Activated naive CD8-positive, alpha-beta T cell treated with anti-CD3 and anti-CD28 coated beads, Interleukin-2, amount 50 U/mL, for 24 hours (primary cell): ENCODE measurements around the gene ACTA1.

Source experiments
- ATAC-seq: fragments of 150-1000 bp; cut with Tn5 transposase; one replicate; pipeline ENCODE4 v1.10.0; 2021
- DNase-seq: peaks from one replicate; pipeline ENCODE4 v3.0.0; 2021
- H3K27ac Mint-ChIP-seq: one replicate; pipeline ENCODE4 v1.8.0; 2021; ENCODE audit warnings: mild to moderate bottlenecking, mixed read lengths
- H3K27me3 Mint-ChIP-seq: one replicate; pipeline ENCODE4 v1.8.0; 2021; ENCODE audit warnings: mixed read lengths
- H3K36me3 Mint-ChIP-seq: one replicate; pipeline ENCODE4 v1.8.0; 2021; ENCODE audit warnings: low read depth, mixed read lengths
- H3K4me1 Mint-ChIP-seq: one replicate; pipeline ENCODE4 v1.8.0; 2021; ENCODE audit warnings: mixed read lengths
- H3K4me3 Mint-ChIP-seq: one replicate; pipeline ENCODE4 v1.8.0; 2021; ENCODE audit warnings: mild to moderate bottlenecking, moderate library complexity, mixed read lengths
- H3K9me3 Mint-ChIP-seq: one replicate; pipeline ENCODE4 v1.8.0; 2021; ENCODE audit warnings: mixed read lengths

ACTA1 gene

DNA sequence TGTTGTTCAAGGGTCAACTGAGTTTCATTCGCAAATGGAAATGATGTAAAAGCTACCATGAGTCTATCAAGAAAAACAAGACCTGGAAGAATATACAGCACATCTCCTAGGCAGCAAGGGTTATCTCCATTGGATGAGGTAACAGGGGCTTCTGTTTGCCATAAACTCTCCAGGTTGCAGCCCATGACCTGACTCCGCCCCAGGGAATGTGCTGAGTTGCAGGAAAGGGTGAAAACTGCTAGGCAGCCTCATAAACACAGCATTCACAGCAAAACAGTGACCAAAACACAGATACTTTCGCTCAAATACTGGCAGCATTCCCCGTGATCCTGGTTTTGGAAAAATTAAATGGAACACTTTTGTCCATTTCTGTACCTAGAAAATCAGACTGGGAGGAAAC, 20.2 kb upstream of the ACTA1 start:
- Mint-ChIP-seq H3K27ac (no peak overlapping the region), H3K9me3 (no peaks in the 10 kb centered on the region), H3K4me1 (no peaks in the 10 kb centered on the region), H3K4me3 (no peak overlapping the region), H3K36me3 (peaks cover 41% of the 10 kb centered on the region), H3K27me3 (no peaks in the 10 kb centered on the region)
- ATAC-seq (no peak), DNase-seq (no peak)

GRCh38 chr1:229452956-229453801, 19.3 kb upstream of the ACTA1 start:
- H3K9me3 Mint-ChIP-seq = no peaks in the 10 kb centered on the region
- H3K36me3 Mint-ChIP-seq = peaks cover 45% of the 10 kb centered on the region
- no peaks in the 10 kb centered on the region for H3K27me3 Mint-ChIP-seq
- no peaks in the 10 kb centered on the region for H3K4me1 Mint-ChIP-seq
- H3K4me3 Mint-ChIP-seq = no peak overlapping the region
- ATAC-seq (no peak), DNase-seq (no peak)
- no peak overlapping the region for H3K27ac Mint-ChIP-seq

- no peak for DNase-seq
- H3K27me3 Mint-ChIP-seq = no peaks in the 10 kb centered on the region
- H3K4me1 Mint-ChIP-seq = no peaks in the 10 kb centered on the region
- no peak overlapping the region for H3K27ac Mint-ChIP-seq
- no peak overlapping the region for H3K4me3 Mint-ChIP-seq
- no peaks in the 10 kb centered on the region for H3K9me3 Mint-ChIP-seq
- H3K36me3 Mint-ChIP-seq = peaks cover 54% of the 10 kb centered on the region
- peak; percentile 46 for ATAC-seq
Observed at GRCh38 chr1:229448845-229449244, 15.0 kb upstream of the ACTA1 start.

- no peak for ATAC-seq
- no peak for DNase-seq
- Mint-ChIP-seq H3K9me3 (no peaks in the 10 kb centered on the region), H3K4me3 (no peak overlapping the region), H3K36me3 (peaks cover 54% of the 10 kb centered on the region), H3K4me1 (no peaks in the 10 kb centered on the region), H3K27me3 (no peaks in the 10 kb centered on the region), H3K27ac (no peak overlapping the region)
Observed at GRCh38 chr1:229448354-229448753, 14.5 kb upstream of the ACTA1 start.

GRCh38 chr1:229447809-229448252, 13.9 kb upstream of the ACTA1 start:
- H3K9me3 Mint-ChIP-seq = no peaks in the 10 kb centered on the region
- H3K4me3 Mint-ChIP-seq = no peak overlapping the region
- ATAC-seq = no peak
- H3K36me3 Mint-ChIP-seq = peaks cover 54% of the 10 kb centered on the region
- no peaks in the 10 kb centered on the region for H3K4me1 Mint-ChIP-seq
- no peak for DNase-seq
- H3K27ac Mint-ChIP-seq = no peak overlapping the region
- H3K27me3 Mint-ChIP-seq = no peaks in the 10 kb centered on the region

GRCh38 chr1:229445828-229446227, 11.9 kb upstream of the ACTA1 start:
- ATAC-seq (no peak), DNase-seq (no peak)
- peaks cover 16% of the 10 kb centered on the region for H3K4me1 Mint-ChIP-seq
- no peak overlapping the region for H3K4me3 Mint-ChIP-seq
- no peaks in the 10 kb centered on the region for H3K27me3 Mint-ChIP-seq
- no peaks in the 10 kb centered on the region for H3K9me3 Mint-ChIP-seq
- no peak overlapping the region for H3K27ac Mint-ChIP-seq
- H3K36me3 Mint-ChIP-seq = peaks cover 52% of the 10 kb centered on the region

DNA sequence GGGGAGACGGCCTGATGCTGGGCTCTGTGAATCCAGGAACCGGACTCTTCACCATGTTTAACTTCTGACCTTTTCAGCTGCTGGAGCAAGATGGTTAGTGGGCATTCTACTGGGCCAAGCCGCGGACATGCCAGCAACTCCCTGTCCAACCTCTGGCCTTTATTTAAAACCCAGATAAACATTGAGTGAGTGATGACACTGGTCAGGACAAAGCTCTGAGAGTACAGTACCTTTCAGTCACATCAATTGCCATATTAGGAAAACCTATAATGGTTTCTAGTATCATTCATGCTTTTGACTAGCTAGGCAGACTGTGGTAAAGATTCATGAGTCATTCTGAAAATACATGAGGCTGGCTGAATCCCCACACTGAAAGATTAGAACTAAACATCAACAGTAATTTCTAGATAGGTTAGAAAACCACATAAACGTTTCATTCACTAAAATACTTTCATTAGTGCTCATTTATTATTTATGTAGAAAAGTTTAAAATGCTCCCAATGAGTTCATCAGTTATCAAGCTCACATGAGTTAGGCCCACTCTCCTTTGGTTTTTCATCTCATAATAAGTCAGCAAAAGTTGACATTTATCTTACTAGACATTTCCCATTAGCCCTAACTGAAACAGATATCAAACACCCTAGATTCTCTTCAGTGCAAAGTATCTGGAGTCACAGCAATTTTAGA, 7.1 kb upstream of the ACTA1 start:
- peak overlapping the region; percentile 85 for H3K27ac Mint-ChIP-seq
- ATAC-seq (peak; percentile 92), DNase-seq (no peak)
- no peaks in the 10 kb centered on the region for H3K9me3 Mint-ChIP-seq
- H3K36me3 Mint-ChIP-seq = peaks cover 56% of the 10 kb centered on the region
- peaks cover 7% of the 10 kb centered on the region for H3K27me3 Mint-ChIP-seq
- H3K4me1 Mint-ChIP-seq = peaks cover 35% of the 10 kb centered on the region
- H3K4me3 Mint-ChIP-seq = peak overlapping the region; percentile 33

- Mint-ChIP-seq H3K27ac (no peak overlapping the region), H3K27me3 (peaks cover 26% of the 10 kb centered on the region)
Observed at GRCh38 chr1:229438021-229438420, 4.1 kb upstream of the ACTA1 start.

DNA sequence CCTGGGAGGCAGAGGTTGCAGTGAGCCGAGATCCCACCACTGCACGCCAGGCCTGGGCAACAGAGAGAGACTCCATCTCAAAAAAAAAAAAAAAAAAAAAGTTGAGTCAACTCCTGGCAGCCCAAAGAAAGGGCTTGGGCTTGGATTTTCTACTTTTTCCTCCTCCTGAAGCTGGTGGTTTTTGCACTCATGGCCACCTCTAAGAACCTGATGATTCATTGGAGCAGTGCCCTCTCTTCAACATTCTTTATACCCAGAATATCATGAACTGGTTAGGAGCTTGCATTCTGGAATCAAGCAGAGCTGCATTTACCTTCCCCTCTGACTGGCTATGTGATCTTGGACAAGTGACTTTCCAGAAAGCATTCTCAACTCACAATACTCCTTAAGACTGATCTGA, 3.5 kb upstream of the ACTA1 start:
- DNase-seq = no peak
- peaks cover 31% of the 10 kb centered on the region for H3K27me3 Mint-ChIP-seq
- no peak overlapping the region for H3K27ac Mint-ChIP-seq
- no peaks in the 10 kb centered on the region for H3K9me3 Mint-ChIP-seq
- H3K4me3 Mint-ChIP-seq = no peak overlapping the region
- no peak for ATAC-seq
- H3K4me1 Mint-ChIP-seq = peaks cover 37% of the 10 kb centered on the region
- H3K36me3 Mint-ChIP-seq = peaks cover 38% of the 10 kb centered on the region

More at GRCh38 chr1:229438021-229438420, 4.1 kb upstream of the ACTA1 start:
- Mint-ChIP-seq H3K9me3 (no peaks in the 10 kb centered on the region), H3K4me1 (peaks cover 36% of the 10 kb centered on the region), H3K36me3 (peaks cover 38% of the 10 kb centered on the region), H3K4me3 (no peak overlapping the region)
- no peak for DNase-seq
- no peak for ATAC-seq

DNA sequence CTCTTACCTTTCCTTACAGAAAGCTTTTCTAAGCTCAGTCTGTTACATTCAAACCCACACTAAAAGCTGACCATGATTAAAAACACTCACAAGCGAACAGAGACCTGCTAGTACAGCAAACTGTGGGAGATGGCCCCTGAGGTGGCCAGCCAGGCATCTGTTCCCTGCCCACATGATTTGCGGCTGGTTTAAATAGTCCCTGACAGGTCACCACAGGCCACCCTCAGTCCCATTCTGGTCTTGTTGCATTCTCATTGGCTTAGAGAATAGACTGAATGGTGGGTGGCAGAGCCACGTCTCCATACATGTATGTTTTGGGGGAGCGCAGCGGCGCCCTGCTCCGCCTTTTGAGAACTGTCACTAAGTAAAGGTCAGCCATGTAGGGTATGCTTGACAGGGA, 2.3 kb upstream of the ACTA1 start:
- Mint-ChIP-seq H3K9me3 (no peaks in the 10 kb centered on the region), H3K36me3 (peaks cover 29% of the 10 kb centered on the region), H3K27ac (no peak overlapping the region), H3K4me3 (no peak overlapping the region), H3K27me3 (peaks cover 43% of the 10 kb centered on the region), H3K4me1 (peaks cover 32% of the 10 kb centered on the region)
- no peak for ATAC-seq
- no peak for DNase-seq

DNA sequence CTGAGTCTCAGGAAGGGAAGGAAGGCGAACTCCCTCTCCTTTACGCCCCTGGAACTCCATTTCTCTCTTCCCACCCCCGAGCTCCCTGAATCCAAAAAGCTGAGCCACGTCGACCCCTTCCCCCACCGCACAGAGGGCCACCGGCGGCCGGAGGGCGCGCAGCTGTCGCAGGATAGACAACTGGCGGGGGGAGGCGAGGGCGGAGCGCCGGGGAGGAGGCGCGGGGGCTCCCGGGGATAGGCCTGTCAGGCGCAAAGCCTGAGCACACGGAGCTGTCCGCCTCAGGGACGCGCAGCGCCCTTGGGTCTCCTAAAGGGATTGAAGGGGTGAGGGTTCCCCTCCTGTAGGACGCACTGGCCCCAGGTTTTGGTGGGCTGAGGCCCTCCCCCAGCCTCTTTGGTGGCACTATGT, 752 bp upstream of the ACTA1 start:
- peaks cover 57% of the 10 kb centered on the region for H3K27me3 Mint-ChIP-seq
- no peaks in the 10 kb centered on the region for H3K9me3 Mint-ChIP-seq
- no peak overlapping the region for H3K27ac Mint-ChIP-seq
- H3K36me3 Mint-ChIP-seq = peaks cover 18% of the 10 kb centered on the region
- no peak overlapping the region for H3K4me3 Mint-ChIP-seq
- no peak for DNase-seq
- no peak for ATAC-seq
- H3K4me1 Mint-ChIP-seq = peaks cover 26% of the 10 kb centered on the region

DNA sequence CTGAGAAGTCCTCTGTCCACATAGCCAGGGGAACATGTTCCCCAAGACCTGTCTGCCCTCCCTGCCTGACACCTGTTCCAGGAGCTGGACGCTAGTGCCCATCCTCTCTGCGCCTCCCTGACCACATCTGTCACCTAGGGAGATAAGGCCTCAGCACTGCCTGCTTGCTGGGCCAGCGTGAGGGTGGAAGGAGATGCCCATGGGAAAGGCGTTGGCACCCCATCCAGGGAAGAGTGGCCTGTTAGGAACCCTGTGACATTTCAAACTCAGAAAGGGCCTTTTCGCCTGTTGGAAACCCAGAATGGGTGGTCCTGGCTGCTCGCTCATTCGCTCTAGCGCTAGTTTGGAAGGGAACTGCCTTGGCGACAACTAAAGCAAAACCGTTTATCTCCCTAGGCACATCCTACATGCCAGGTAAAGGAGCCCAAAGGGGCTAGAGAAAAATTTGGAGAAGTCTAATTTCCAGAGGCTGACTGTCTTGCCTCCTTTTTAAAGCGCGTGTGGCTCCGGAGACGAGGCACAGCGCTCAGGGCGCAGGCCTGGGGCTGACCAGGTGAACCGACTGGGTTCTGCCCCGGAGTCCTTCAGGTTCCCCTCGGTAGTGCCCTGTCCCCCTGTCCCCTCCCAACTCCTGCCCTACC, 410 bp downstream of the ACTA1 start:
- Mint-ChIP-seq H3K4me3 (no peak overlapping the region), H3K4me1 (peaks cover 20% of the 10 kb centered on the region), H3K9me3 (no peaks in the 10 kb centered on the region), H3K36me3 (peaks cover 8% of the 10 kb centered on the region), H3K27ac (no peak overlapping the region), H3K27me3 (peaks cover 65% of the 10 kb centered on the region)
- no peak for DNase-seq
- no peak for ATAC-seq

GRCh38 chr1:229432905-229433304, 989 bp downstream of the ACTA1 start:
- Mint-ChIP-seq H3K4me3 (no peak overlapping the region), H3K27me3 (peaks cover 71% of the 10 kb centered on the region), H3K4me1 (peaks cover 16% of the 10 kb centered on the region), H3K27ac (no peak overlapping the region), H3K36me3 (peaks cover 2% of the 10 kb centered on the region), H3K9me3 (no peaks in the 10 kb centered on the region)
- ATAC-seq (no peak), DNase-seq (no peak)

DNA sequence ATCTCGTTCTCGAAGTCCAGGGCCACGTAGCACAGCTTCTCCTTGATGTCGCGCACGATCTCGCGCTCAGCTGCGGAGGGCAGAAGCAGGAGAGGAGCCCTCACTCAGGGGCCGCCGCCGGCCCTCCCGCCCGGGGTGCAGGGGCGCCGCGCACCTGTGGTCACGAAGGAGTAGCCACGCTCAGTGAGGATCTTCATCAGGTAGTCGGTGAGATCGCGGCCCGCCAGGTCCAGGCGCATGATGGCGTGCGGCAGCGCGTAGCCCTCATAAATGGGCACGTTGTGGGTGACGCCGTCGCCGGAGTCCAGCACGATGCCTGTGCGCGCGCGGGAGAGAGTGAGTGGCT, 1.8 kb downstream of the ACTA1 start:
- Mint-ChIP-seq H3K4me1 (peaks cover 16% of the 10 kb centered on the region), H3K27me3 (peaks cover 76% of the 10 kb centered on the region), H3K4me3 (no peak overlapping the region), H3K36me3 (peaks cover 2% of the 10 kb centered on the region), H3K27ac (no peak overlapping the region), H3K9me3 (no peaks in the 10 kb centered on the region)
- no peak for DNase-seq
- ATAC-seq = no peak
